Activated naive CD4-positive, alpha-beta T cell treated with anti-CD3 and anti-CD28 coated beads, Interleukin-2, amount 10 ng/mL, durations not matched to agents 7 days and 5 days (primary cell): ENCODE data around the gene CT47A7.
"Not testable (repeated sequence)": the region's sequence is repeated elsewhere in the genome, so short reads cannot be mapped to it uniquely, and the experiment has no call there.

Experiments
- CTCF ChIA-PET: fragments of 350-600 bp; sonication (Branson Sonifier 250); formaldehyde crosslinking; loops from one replicate; lab custom pipeline; 2021; ENCODE audit warnings: antibody characterized with exemption; lab: Charles Lee
- DNase-seq: peaks from one replicate; pipeline ENCODE4 v3.0.0-alpha.2; 2020
- H3K27ac Mint-ChIP-seq: one replicate; pipeline ENCODE4 v1.8.0; 2021; ENCODE audit warnings: mild to moderate bottlenecking, moderate library complexity, mixed read lengths
- H3K27me3 Mint-ChIP-seq: one replicate; pipeline ENCODE4 v1.8.0; 2021; ENCODE audit warnings: mild to moderate bottlenecking, mixed read lengths
- H3K36me3 Mint-ChIP-seq: one replicate; pipeline ENCODE4 v1.8.0; 2021; ENCODE audit warnings: mixed read lengths
- H3K4me1 Mint-ChIP-seq: one replicate; pipeline ENCODE4 v1.8.0; 2021; ENCODE audit warnings: mixed read lengths
- H3K4me3 Mint-ChIP-seq: one replicate; pipeline ENCODE4 v1.8.0; 2021; ENCODE audit warnings: mild to moderate bottlenecking, moderate library complexity, mixed read lengths
- H3K9me3 Mint-ChIP-seq: one replicate; pipeline ENCODE4 v1.8.0; 2021; ENCODE audit warnings: mixed read lengths

Gene CT47A7

GRCh38 chrX:120956500-120956899, at the start of gene CT47A7:
TSS of gene CT47A7 (minus strand) at chrX:120956600. CDS start at chrX:120956345, 255 bp downstream.
- CTCF ChIA-PET, H3K27ac Mint-ChIP-seq, H3K4me1 Mint-ChIP-seq, H3K27me3 Mint-ChIP-seq, DNase-seq, H3K9me3 Mint-ChIP-seq, H3K36me3 Mint-ChIP-seq, H3K4me3 Mint-ChIP-seq: not testable (repeated sequence)

DNA sequence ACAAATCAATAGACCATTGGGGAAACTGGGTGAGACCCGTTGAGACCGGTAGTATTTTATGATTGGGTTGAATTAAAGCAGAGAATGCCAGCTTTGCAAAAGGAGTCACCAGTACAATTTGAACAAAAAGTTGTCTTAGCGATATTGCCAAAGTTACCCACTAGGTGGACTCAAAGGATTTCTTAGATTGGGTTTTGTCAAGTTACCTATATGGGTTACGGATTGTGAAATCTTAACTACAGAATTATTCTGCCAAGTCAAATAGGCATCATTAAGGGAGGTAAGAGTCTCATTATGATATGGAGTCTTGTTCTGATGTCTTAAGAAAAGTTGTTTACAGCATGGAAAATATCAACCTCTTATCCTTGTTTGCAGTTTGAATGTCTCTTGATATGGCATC, 44.2 kb upstream of the CT47A7 start:
- H3K36me3 Mint-ChIP-seq: no peaks in the 10 kb centered on the region
- no peaks in the 10 kb centered on the region for H3K4me1 Mint-ChIP-seq
- H3K4me3 Mint-ChIP-seq: no peak overlapping the region
- CTCF ChIA-PET: no interaction called here
- H3K27me3 Mint-ChIP-seq: no peaks in the 10 kb centered on the region
- no peaks in the 10 kb centered on the region for H3K9me3 Mint-ChIP-seq
- H3K27ac Mint-ChIP-seq: no peak overlapping the region
- no peak for DNase-seq

DNA sequence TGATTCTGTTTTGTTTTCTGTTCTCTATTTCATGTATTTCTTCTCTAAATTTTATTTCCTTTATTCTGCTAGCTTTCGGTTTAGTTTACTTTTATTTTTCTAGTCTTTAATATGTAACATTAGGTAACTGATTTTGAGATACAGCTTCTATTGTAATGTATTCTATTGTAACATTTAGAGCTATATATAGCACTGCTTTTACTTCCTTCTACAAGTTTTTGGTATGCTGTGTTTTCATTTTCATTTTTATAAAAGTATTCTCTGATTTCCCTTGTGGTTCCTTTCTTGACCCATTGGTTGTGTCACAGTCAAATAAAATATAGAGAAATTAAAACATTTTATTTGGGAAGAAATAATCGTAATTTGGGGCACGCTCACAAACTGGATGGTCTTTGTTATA, 43.0 kb upstream of the CT47A7 start:
- Mint-ChIP-seq H3K27ac (no peak overlapping the region), H3K27me3 (no peaks in the 10 kb centered on the region), H3K9me3 (no peaks in the 10 kb centered on the region), H3K4me1 (no peaks in the 10 kb centered on the region), H3K4me3 (no peak overlapping the region), H3K36me3 (no peaks in the 10 kb centered on the region)
- no peak for DNase-seq
- CTCF ChIA-PET: interaction anchor here (0.7 kb wide), 1 partner anchor 210 kb away, joined by 3 read pairs; no protein-coding TSS in a partner anchor

DNA sequence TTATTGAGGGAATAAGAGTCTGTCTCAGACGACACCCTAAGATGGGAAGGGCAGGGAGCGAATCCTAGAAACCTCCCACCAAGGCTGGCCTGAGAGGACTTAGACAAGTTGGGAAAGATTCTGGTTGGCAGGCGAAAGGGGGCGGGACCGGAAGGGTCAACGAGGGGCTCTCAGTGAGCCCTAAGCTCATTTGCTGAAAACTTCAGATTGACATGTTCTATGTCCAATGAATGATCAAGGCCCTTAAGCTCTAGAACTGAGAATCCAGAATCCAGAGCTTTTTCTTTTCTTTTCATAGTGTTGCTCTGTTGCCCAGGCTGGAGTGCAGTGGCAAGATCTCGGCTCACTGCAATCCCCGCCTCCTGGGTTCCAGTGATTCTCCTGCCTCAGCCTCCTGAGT, 29.3 kb upstream of the CT47A7 start, which contains the start of gene CT47A1:
TSS of gene CT47A1 (minus strand) at position 101 of the 400 bp plus-strand sequence. CDS start 231 bp downstream, outside the sequence.
- CTCF ChIA-PET, DNase-seq, H3K4me3 Mint-ChIP-seq, H3K36me3 Mint-ChIP-seq, H3K27me3 Mint-ChIP-seq, H3K9me3 Mint-ChIP-seq, H3K4me1 Mint-ChIP-seq, H3K27ac Mint-ChIP-seq: not testable (repeated sequence)
